ENCODE measurements around the gene ERICH6.

The ERICH6 gene

GRCh38 chr3:150703756-150704344 lies at the start of gene ERICH6:
Gene ERICH6, minus strand, starts transcription at chr3:150703920. Its CDS starts 22 bp downstream, at chr3:150703898.
- peak; percentile 79 for DNase-seq

GRCh38 chr3:150751781-150752263 lies 48.1 kb upstream of the ERICH6 start:
- peak; percentile 89 for DNase-seq

GRCh38 chr3:150749255-150749654 lies 45.5 kb upstream of the ERICH6 start:
- no peak for DNase-seq

GRCh38 chr3:150748684-150749047 lies 44.9 kb upstream of the ERICH6 start:
- DNase-seq = no peak

DNA sequence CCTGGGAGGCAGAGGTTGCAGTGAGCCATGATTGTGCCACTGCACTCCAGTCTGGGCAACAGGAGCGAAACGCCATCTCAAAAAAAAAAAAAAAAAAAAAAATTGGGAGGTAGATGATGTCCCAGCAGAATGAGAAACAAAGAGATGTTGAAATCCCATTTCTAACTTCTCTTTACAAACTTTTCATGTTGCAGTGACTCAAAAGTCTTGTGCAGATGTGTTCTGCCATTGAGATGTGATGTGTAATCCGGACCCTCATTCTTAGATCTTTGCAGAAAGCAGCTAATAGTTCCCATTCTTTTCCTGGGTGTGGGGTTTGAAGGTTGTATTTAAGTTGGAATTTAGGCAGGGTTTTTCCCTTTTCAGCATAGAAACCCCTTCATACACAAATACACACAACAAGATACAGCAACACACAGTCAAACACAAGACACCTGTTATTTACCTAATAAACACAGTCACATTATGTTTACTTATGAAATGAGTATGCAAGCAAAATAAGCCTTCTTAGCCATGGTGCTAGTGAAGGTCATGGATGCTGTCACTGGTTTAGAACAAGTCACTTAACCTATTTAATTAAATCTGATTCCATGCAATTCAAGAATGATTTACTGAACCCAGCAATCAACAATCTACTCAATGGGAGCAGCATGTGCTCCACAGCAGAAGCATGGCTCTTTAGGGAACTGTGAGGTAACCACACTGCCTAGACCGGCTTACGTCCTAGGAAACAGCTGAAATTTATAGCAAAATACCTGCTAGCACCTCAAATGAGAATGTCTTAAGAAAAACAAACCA lies 44.4 kb upstream of the ERICH6 start:
- no peak for DNase-seq

- no peak for DNase-seq
Measured at GRCh38 chr3:150746791-150747590, 43.3 kb upstream of the ERICH6 start.

GRCh38 chr3:150745832-150746231 lies 42.1 kb upstream of the ERICH6 start:
- DNase-seq = no peak

DNA sequence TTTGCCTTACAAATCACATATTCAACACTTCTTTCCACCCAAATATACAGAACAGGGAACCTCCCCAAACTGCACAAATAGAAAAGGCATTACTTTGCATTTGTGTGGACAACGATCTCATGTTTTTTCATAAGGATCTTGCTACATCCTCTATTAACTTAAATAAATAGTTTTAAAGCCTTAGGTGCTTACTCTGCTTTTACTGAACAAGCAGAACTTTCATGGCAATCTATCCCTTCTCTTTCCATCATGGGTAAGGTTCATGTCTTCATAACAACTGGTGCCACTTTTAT lies 41.1 kb upstream of the ERICH6 start:
- no peak for DNase-seq

GRCh38 chr3:150744041-150744918 lies 40.6 kb upstream of the ERICH6 start:
- DNase-seq = no peak

- no peak for DNase-seq
Measured at GRCh38 chr3:150743508-150743907, 39.8 kb upstream of the ERICH6 start.

GRCh38 chr3:150742679-150743078 lies 39.0 kb upstream of the ERICH6 start:
- DNase-seq = no peak

DNA sequence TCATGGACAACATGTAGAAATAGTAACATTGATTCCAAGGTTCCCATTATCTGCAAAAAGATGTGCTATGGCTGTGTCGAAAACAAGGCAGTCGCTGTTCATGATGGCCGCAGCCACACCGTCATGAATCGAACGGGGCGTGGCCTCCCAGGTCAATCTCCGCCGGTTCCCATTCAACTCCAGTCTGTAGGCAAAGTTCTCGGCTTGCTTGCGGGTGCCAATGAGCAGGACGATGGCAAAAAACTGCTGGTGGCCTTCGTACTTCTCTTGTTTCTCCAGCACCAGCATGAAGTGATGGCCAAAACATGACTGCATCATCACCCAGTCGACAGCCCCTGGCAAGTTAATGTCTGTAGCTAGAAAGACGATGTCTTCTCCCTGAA lies 38.4 kb upstream of the ERICH6 start:
- no peak for DNase-seq

- no peak for DNase-seq
Measured at GRCh38 chr3:150741497-150742140, 37.9 kb upstream of the ERICH6 start.

DNA sequence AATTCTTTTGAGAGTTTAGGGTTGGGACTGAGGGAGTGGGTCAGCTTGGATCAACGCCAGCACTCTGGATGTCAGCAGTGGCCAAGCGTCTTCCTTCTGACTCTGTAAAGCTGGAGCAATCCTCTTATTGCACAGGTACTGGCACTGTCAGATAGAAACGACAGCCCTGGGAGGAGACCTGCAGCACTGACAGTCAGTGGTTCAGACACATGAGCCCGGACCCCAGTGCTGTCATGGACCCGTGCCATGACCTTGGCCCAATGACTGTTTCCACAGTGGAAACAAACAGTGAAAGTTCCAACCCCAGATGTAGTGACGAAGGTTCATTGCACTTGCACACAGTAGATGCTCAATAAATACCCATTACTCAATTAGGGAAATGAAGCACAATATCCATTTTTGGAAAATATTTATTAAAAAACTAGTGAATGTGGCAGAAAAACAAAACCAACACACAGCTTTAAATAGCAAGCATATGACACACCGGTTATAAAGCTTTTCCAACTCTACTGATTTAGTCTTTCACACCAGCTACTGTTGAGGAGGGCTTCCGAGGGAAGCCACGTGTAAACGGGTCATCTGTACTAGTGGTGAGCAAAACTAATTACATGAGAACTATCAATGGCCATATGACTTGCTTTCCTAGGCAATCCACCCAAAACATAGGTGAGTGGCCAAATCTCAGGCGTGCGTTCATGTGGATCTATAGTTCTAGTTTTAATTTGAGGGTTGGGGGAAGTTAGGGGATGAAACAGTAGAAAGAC lies 37.2 kb upstream of the ERICH6 start:
- no peak for DNase-seq

DNA sequence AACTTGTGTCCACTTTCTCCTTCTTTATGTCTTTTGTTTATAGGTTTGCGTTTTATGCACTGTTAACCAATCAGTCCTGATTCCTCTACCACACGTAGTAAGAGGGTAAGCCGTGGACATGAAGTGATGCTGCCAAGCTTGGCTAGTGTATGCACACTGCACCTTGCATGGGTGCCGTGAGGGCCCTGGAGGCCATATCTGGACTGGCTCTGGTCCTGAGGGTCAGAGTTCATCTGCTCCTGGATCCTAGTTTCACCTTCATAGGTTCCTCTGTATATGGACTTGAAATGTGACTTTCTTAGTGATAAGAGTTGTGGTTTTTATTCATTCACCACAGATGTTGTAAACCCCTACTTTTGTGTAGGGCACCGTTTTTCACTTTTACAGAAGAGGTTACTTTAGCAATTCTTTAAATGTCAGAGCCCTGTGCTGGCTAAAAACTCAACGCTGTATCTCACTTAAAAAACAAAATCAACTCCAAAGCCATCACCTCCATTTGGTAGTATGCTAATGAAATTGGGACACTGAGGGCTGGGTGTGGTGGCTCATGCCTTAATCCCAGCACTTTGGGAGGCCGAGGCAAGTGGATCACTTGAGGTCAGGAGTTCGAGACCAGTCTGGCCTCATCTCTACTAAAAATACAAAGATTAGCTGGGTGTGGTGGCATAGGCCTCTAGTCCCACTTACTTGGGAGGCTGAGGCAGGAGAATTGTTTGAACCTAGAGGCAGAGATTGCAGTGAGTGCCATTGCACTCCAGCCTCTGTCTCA lies 36.3 kb upstream of the ERICH6 start:
- no peak for DNase-seq

DNA sequence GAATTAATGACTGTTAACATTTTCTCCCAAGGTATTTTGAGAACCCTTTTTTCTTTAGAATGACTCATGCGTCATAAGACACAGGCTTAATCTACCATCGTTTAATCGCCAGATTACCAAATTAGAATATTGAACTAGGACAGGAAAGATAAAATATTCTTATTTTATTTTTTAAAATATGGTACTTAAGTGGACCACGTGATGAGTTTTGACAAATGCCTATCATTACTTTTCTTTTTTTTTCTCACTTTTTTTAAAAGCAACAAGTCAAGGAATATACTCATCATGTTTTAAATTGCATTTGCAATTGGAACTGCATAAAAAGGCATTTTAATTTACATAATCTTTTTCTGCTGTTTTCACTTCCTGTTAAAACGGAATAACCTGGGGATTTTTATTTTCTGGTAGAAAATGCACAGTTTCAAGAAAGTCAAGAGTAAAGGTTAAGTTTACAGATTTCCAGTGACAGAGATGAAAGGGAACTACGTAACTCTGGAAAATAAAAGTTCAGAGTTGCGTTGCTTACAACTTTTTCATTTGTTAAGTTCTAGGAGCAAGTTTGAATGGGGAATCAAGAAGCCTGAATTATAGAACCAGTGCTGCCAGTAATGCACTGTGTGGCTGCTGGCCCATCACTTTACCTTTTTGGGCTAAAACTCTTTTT lies 35.6 kb upstream of the ERICH6 start:
- DNase-seq = no peak

DNA sequence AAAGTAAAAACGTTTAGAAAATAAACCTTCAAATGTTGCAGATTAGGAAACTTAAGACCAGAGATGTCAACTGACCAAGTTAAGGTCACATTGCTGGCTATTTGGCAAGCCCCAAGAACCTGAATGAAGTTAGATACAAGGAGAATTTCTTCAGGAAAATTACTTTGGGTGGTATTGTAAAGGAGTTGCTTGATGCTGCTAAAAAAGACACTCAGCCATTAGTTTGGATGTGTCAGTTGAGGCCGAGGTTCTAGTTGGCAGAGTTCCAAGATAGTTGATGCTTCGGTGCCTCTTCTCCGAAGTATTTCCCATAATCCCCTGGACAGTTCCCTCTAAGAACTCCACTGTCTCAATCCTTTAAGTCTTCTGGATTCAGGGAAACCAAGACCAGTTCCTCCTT lies 35.0 kb upstream of the ERICH6 start:
- DNase-seq = peak; percentile 17

DNA sequence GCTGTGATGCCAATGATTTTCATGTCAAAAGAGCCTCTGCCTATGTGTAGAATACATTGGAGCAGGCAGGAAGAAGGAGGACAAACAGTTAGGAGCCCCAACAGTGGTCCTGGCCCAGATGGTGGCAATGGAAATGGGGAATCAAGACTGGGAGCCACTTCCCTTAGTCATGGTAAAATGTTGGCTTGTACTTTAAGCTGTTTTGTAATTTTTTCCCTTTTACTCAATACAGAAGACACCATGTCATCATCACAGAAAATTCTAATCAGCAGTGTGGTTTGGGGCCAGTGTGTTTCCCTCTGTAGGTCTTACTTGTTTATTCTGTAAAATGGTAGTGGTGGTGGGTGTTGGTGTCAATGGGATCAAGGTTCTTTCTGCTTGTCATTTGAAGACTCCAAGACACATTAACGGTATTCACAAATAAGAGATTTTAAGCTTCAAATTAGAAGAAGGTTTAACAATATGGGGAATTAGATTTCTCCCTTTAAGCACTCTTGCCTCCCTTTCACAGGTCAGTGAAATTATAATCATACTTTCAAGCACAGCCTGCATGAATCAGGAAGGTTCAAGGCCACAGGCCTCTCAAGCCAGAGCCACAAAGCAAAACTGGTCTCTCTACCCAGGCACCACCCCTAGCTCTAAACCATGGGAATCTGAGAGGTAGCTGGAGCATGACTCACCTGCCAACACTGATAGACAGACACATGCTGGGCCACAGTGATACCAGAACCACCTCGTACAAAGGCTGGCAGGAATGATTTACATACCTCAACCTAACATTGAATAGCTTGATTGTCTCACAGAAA lies 34.4 kb upstream of the ERICH6 start:
- DNase-seq = no peak

All from NCI-H510A treated with DMSO at 0.1 percent for 48 hours (cell line).